ENCODE measurements around the gene ZNF487.
"Not testable (repeated sequence)": the region's sequence is repeated elsewhere in the genome, so short reads cannot be mapped to it uniquely, and the experiment has no call there.

ZNF487 gene

GRCh38 chr10:43437141-43437870 lies 395 bp downstream of the ZNF487 start:
- DNase-seq (ENCODE audit: low read depth) = no peak

- no peak for DNase-seq (ENCODE audit: low read depth)
Observed at GRCh38 chr10:43440463-43441134, 3.7 kb downstream of the ZNF487 start.

- DNase-seq (ENCODE audit: low read depth) = no peak
Observed at GRCh38 chr10:43444323-43444722, 7.4 kb downstream of the ZNF487 start.

- no peak for DNase-seq (ENCODE audit: low read depth)
Observed at GRCh38 chr10:43444897-43445466, 8.1 kb downstream of the ZNF487 start.

GRCh38 chr10:43446219-43447017 lies 9.5 kb downstream of the ZNF487 start:
- DNase-seq (ENCODE audit: low read depth) = not testable (repeated sequence)

GRCh38 chr10:43448742-43449141 lies 11.8 kb downstream of the ZNF487 start:
- DNase-seq (ENCODE audit: low read depth) = no peak

- DNase-seq (ENCODE audit: low read depth) = no peak
Observed at GRCh38 chr10:43452356-43452914, 15.5 kb downstream of the ZNF487 start.

- DNase-seq (ENCODE audit: low read depth) = no peak
Observed at GRCh38 chr10:43453266-43453831, 16.4 kb downstream of the ZNF487 start.

- DNase-seq (ENCODE audit: low read depth) = not testable (repeated sequence)
Observed at GRCh38 chr10:43454025-43454424, 17.1 kb downstream of the ZNF487 start.

GRCh38 chr10:43456561-43456960 lies 19.6 kb downstream of the ZNF487 start:
- not testable (repeated sequence) for DNase-seq (ENCODE audit: low read depth)

- no peak for DNase-seq (ENCODE audit: low read depth)
Observed at GRCh38 chr10:43458227-43458626, 21.3 kb downstream of the ZNF487 start.

GRCh38 chr10:43461950-43462349 lies 25.0 kb downstream of the ZNF487 start:
- no peak for DNase-seq (ENCODE audit: low read depth)

GRCh38 chr10:43465086-43465735 lies 28.3 kb downstream of the ZNF487 start:
- not testable (repeated sequence) for DNase-seq (ENCODE audit: low read depth)

- not testable (repeated sequence) for DNase-seq (ENCODE audit: low read depth)
Observed at GRCh38 chr10:43465736-43466120, 28.8 kb downstream of the ZNF487 start.

GRCh38 chr10:43471146-43471545 lies 34.2 kb downstream of the ZNF487 start:
- no peak for DNase-seq (ENCODE audit: low read depth)

GRCh38 chr10:43471935-43472720 lies 35.2 kb downstream of the ZNF487 start:
- no peak for DNase-seq (ENCODE audit: low read depth)

GRCh38 chr10:43479275-43479674 lies 42.4 kb downstream of the ZNF487 start:
- DNase-seq (ENCODE audit: low read depth) = no peak

GRCh38 chr10:43482319-43483078 lies 45.6 kb downstream of the ZNF487 start:
- no peak for DNase-seq (ENCODE audit: low read depth)

- no peak for DNase-seq (ENCODE audit: low read depth)
Observed at GRCh38 chr10:43491855-43492254, 54.9 kb downstream of the ZNF487 start.

- DNase-seq (ENCODE audit: low read depth) = no peak
Observed at GRCh38 chr10:43502931-43503330, 66.0 kb downstream of the ZNF487 start.
